Immature natural killer cell (primary cell): ENCODE data around the gene ELFN1. TPM values are rescaled to one million over a fixed set of nuclear protein-coding genes. Genes with fewer than 3 reads are reported as not detected.

Source experiments
- DNase-seq, 3 donors: peaks; one replicate each; pipeline ENCODE4 v3.0.0; 2022; ENCODE audit warnings: mixed read lengths in 1 of 3
- H3K27ac Mint-ChIP-seq, 6 donors: one replicate each; pipeline ENCODE4 v1.8.0; 2020; ENCODE audit warnings: mixed read lengths in 6 of 6, mild to moderate bottlenecking in 5 of 6, inconsistent platforms in 4 of 6, moderate library complexity in 3 of 6
- H3K27me3 Mint-ChIP-seq, 3 donors: one replicate each; pipeline ENCODE4 v1.8.0; 2020 to 2021; ENCODE audit warnings: low read depth in 3 of 3, mild to moderate bottlenecking in 3 of 3, mixed read lengths in 3 of 3, moderate library complexity in 3 of 3, inconsistent platforms in 1 of 3
- H3K36me3 Mint-ChIP-seq, 3 donors: one replicate each; pipeline ENCODE4 v1.8.0; 2020; ENCODE audit warnings: mixed read lengths in 3 of 3, inconsistent platforms in 2 of 3, mild to moderate bottlenecking in 2 of 3
- H3K4me1 Mint-ChIP-seq, 2 donors: one replicate each; pipeline ENCODE4 v1.8.0; 2020; ENCODE audit warnings: inconsistent platforms in 2 of 2, mild to moderate bottlenecking in 2 of 2, mixed read lengths in 2 of 2, moderate library complexity in 1 of 2
- H3K4me3 Mint-ChIP-seq, 5 donors: one replicate each; pipeline ENCODE4 v1.8.0; 2020; ENCODE audit warnings: mild to moderate bottlenecking in 5 of 5, mixed read lengths in 5 of 5, inconsistent platforms in 3 of 5, moderate library complexity in 3 of 5
- H3K9me3 Mint-ChIP-seq, 6 donors: one replicate each; pipeline ENCODE4 v1.8.0; 2020; ENCODE audit warnings: mild to moderate bottlenecking in 6 of 6, mixed read lengths in 6 of 6, inconsistent platforms in 4 of 6, moderate library complexity in 3 of 6
- polyA plus RNA-seq, 3 donors: library from polyadenylated mRNA; unstranded; fragments of 300-500 nt; fragmentation: Illumina TruSeq; gene quantifications; one replicate each; pipeline ENCODE4 v1.2.3, GENCODE V29; 2021

Gene ELFN1
- polyA plus RNA-seq, 3 donors from 2014 or later = 0.08 TPM; not detected in 2

GRCh38 chr7:1723254-1723653 lies 53.2 kb downstream of the ELFN1 start:
- Mint-ChIP-seq H3K27ac (no peak overlapping the region), H3K9me3 (no peaks in the 10 kb centered on the region), H3K36me3 (no peaks in the 10 kb centered on the region), H3K27me3 (peaks cover 0 to 2% (median 2%) of the 10 kb centered on the region in 3 donors), H3K4me1 (peaks cover 0 to 2% of the 10 kb centered on the region in 2 donors), H3K4me3 (no peak overlapping the region)
- DNase-seq = no peak

GRCh38 chr7:1724118-1724910 lies 54.2 kb downstream of the ELFN1 start:
- peak overlapping the region in 1 of 6 donors; percentile 70 for H3K27ac Mint-ChIP-seq
- H3K9me3 Mint-ChIP-seq = no peaks in the 10 kb centered on the region
- H3K4me1 Mint-ChIP-seq = peaks cover 0 to 2% of the 10 kb centered on the region in 2 donors
- H3K4me3 Mint-ChIP-seq = no peak overlapping the region
- no peaks in the 10 kb centered on the region for H3K36me3 Mint-ChIP-seq
- no peak for DNase-seq
- peaks cover 2 to 3% (median 2%) of the 10 kb centered on the region in 3 donors for H3K27me3 Mint-ChIP-seq

- no peak overlapping the region for H3K4me3 Mint-ChIP-seq
- no peak overlapping the region for H3K27ac Mint-ChIP-seq
- no peaks in the 10 kb centered on the region for H3K36me3 Mint-ChIP-seq
- H3K9me3 Mint-ChIP-seq = no peaks in the 10 kb centered on the region
- H3K4me1 Mint-ChIP-seq = peaks cover 0 to 2% of the 10 kb centered on the region in 2 donors
- no peak for DNase-seq
- H3K27me3 Mint-ChIP-seq = peaks cover 2 to 3% (median 3%) of the 10 kb centered on the region in 3 donors
Observed at GRCh38 chr7:1725199-1725690, 55.2 kb downstream of the ELFN1 start.

- DNase-seq = no peak
- H3K4me1 Mint-ChIP-seq = peaks cover 0 to 2% of the 10 kb centered on the region in 2 donors
- H3K36me3 Mint-ChIP-seq = no peaks in the 10 kb centered on the region
- no peaks in the 10 kb centered on the region for H3K9me3 Mint-ChIP-seq
- H3K4me3 Mint-ChIP-seq = peak overlapping the region in 1 of 5 donors; percentile 0
- peak overlapping the region in 1 of 6 donors; percentile 15 for H3K27ac Mint-ChIP-seq
- H3K27me3 Mint-ChIP-seq = peaks cover 2 to 3% (median 3%) of the 10 kb centered on the region in 3 donors
Observed at GRCh38 chr7:1725766-1726630, 55.9 kb downstream of the ELFN1 start.

GRCh38 chr7:1727079-1727478 lies 57.0 kb downstream of the ELFN1 start:
- H3K4me1 Mint-ChIP-seq = peaks cover 0 to 2% of the 10 kb centered on the region in 2 donors
- H3K27ac Mint-ChIP-seq = no peak overlapping the region
- no peaks in the 10 kb centered on the region for H3K36me3 Mint-ChIP-seq
- peaks cover 3 to 6% (median 3%) of the 10 kb centered on the region in 3 donors for H3K27me3 Mint-ChIP-seq
- no peak overlapping the region for H3K4me3 Mint-ChIP-seq
- no peaks in the 10 kb centered on the region for H3K9me3 Mint-ChIP-seq
- no peak for DNase-seq

GRCh38 chr7:1727812-1728570 lies 57.9 kb downstream of the ELFN1 start:
- peaks cover 0 to 2% of the 10 kb centered on the region in 2 donors for H3K4me1 Mint-ChIP-seq

GRCh38 chr7:1729183-1729582 lies 59.1 kb downstream of the ELFN1 start:
- Mint-ChIP-seq H3K27me3 (peaks cover 3 to 8% (median 3%) of the 10 kb centered on the region in 3 donors), H3K27ac (no peak overlapping the region), H3K4me3 (no peak overlapping the region), H3K4me1 (no peaks in the 10 kb centered on the region), H3K36me3 (no peaks in the 10 kb centered on the region), H3K9me3 (no peaks in the 10 kb centered on the region)
- no peak for DNase-seq

More at GRCh38 chr7:1727812-1728570, 57.9 kb downstream of the ELFN1 start:
- Mint-ChIP-seq H3K4me3 (no peak overlapping the region), H3K36me3 (no peaks in the 10 kb centered on the region), H3K27ac (no peak overlapping the region), H3K9me3 (no peaks in the 10 kb centered on the region), H3K27me3 (peaks cover 3 to 7% (median 4%) of the 10 kb centered on the region in 3 donors)
- no peak for DNase-seq

- Mint-ChIP-seq H3K9me3 (no peaks in the 10 kb centered on the region), H3K27ac (no peak overlapping the region), H3K4me3 (no peak overlapping the region), H3K27me3 (peaks cover 2 to 8% (median 3%) of the 10 kb centered on the region in 3 donors), H3K4me1 (no peaks in the 10 kb centered on the region), H3K36me3 (no peaks in the 10 kb centered on the region)
- no peak for DNase-seq
Observed at GRCh38 chr7:1729773-1730172, 59.7 kb downstream of the ELFN1 start.

- Mint-ChIP-seq H3K36me3 (no peaks in the 10 kb centered on the region), H3K9me3 (peaks cover 0 to 2% (median 0%) of the 10 kb centered on the region in 6 donors), H3K27ac (no peak overlapping the region), H3K4me1 (no peaks in the 10 kb centered on the region), H3K27me3 (peaks cover 2 to 6% (median 6%) of the 10 kb centered on the region in 3 donors), H3K4me3 (no peak overlapping the region)
- DNase-seq = no peak
Observed at GRCh38 chr7:1732072-1732471, 62.0 kb downstream of the ELFN1 start.

GRCh38 chr7:1732645-1733044 lies 62.6 kb downstream of the ELFN1 start:
- Mint-ChIP-seq H3K9me3 (peaks cover 0 to 2% (median 0%) of the 10 kb centered on the region in 6 donors), H3K27ac (no peak overlapping the region), H3K4me3 (no peak overlapping the region), H3K4me1 (peaks cover 0 to under 1% of the 10 kb centered on the region in 2 donors), H3K27me3 (peaks cover 2 to 6% (median 6%) of the 10 kb centered on the region in 3 donors), H3K36me3 (no peaks in the 10 kb centered on the region)
- DNase-seq = no peak

- Mint-ChIP-seq H3K27me3 (peaks cover 2 to 6% (median 6%) of the 10 kb centered on the region in 3 donors), H3K4me1 (peaks cover 4 to 7% of the 10 kb centered on the region in 2 donors), H3K27ac (no peak overlapping the region), H3K4me3 (no peak overlapping the region), H3K36me3 (no peaks in the 10 kb centered on the region), H3K9me3 (peaks cover 0 to 2% (median 0%) of the 10 kb centered on the region in 6 donors)
- DNase-seq = no peak
Observed at GRCh38 chr7:1733206-1733907, 63.3 kb downstream of the ELFN1 start.

- H3K27ac Mint-ChIP-seq = no peak overlapping the region
- H3K36me3 Mint-ChIP-seq = no peaks in the 10 kb centered on the region
- peaks cover 2 to 6% (median 6%) of the 10 kb centered on the region in 3 donors for H3K27me3 Mint-ChIP-seq
- peaks cover 0 to 2% (median 0%) of the 10 kb centered on the region in 6 donors for H3K9me3 Mint-ChIP-seq
- no peak overlapping the region for H3K4me3 Mint-ChIP-seq
- H3K4me1 Mint-ChIP-seq = peaks cover 12 to 15% of the 10 kb centered on the region in 2 donors
- DNase-seq = no peak
Observed at GRCh38 chr7:1733908-1734730, 64.0 kb downstream of the ELFN1 start.
